ENCODE measurements around the gene FAM83F.

The FAM83F gene

GRCh38 chr22:39958009-39958711, 36.6 kb upstream of the FAM83F start:
- peak overlapping the region; percentile 67 for H3K27ac Mint-ChIP-seq

GRCh38 chr22:39958949-39959639, 35.7 kb upstream of the FAM83F start:
- no peak for DNase-seq (ENCODE audit: low spot score)
- Mint-ChIP-seq H3K4me1 (ENCODE audit: low read depth) (peaks cover 69% of the 10 kb centered on the region), H3K9me3 (no peaks in the 10 kb centered on the region), H3K27ac (peak overlapping the region; percentile 64), H3K4me3 (peak overlapping the region; percentile 17), H3K36me3 (ENCODE audit: low read depth) (peaks cover 84% of the 10 kb centered on the region), H3K27me3 (ENCODE audit: low read depth) (no peaks in the 10 kb centered on the region)

More at GRCh38 chr22:39958009-39958711, 36.6 kb upstream of the FAM83F start:
- Mint-ChIP-seq H3K9me3 (no peaks in the 10 kb centered on the region), H3K36me3 (ENCODE audit: low read depth) (peaks cover 86% of the 10 kb centered on the region), H3K4me1 (ENCODE audit: low read depth) (peaks cover 76% of the 10 kb centered on the region), H3K4me3 (peak overlapping the region; percentile 33), H3K27me3 (ENCODE audit: low read depth) (no peaks in the 10 kb centered on the region)
- no peak for DNase-seq (ENCODE audit: low spot score)

GRCh38 chr22:39959640-39960447, 34.9 kb upstream of the FAM83F start, which contains the start of gene TMA7B:
Gene TMA7B, plus strand, starts transcription at chr22:39960397. Its CDS starts 3,978 bp downstream, at chr22:39964375.
- Mint-ChIP-seq H3K4me1 (ENCODE audit: low read depth) (peaks cover 65% of the 10 kb centered on the region), H3K27ac (peak within 1 kb of the TSS; percentile 77), H3K36me3 (ENCODE audit: low read depth) (peaks cover 86% of the 10 kb centered on the region), H3K27me3 (ENCODE audit: low read depth) (no peaks in the 10 kb centered on the region), H3K4me3 (peak within 1 kb of the TSS; percentile 70), H3K9me3 (no peaks in the 10 kb centered on the region)
- DNase-seq (ENCODE audit: low spot score), result no peak

GRCh38 chr22:39960791-39961746, 33.7 kb upstream of the FAM83F start:
- Mint-ChIP-seq H3K4me1 (ENCODE audit: low read depth) (peaks cover 58% of the 10 kb centered on the region), H3K4me3 (peak overlapping the region; percentile 70), H3K27me3 (ENCODE audit: low read depth) (no peaks in the 10 kb centered on the region), H3K36me3 (ENCODE audit: low read depth) (peaks cover 85% of the 10 kb centered on the region), H3K27ac (peak overlapping the region; percentile 77), H3K9me3 (no peaks in the 10 kb centered on the region)
- DNase-seq (ENCODE audit: low spot score), result peak; percentile 87

GRCh38 chr22:39962071-39962470, 32.7 kb upstream of the FAM83F start:
- peaks cover 54% of the 10 kb centered on the region for H3K4me1 Mint-ChIP-seq (ENCODE audit: low read depth)
- no peaks in the 10 kb centered on the region for H3K9me3 Mint-ChIP-seq
- peaks cover 89% of the 10 kb centered on the region for H3K36me3 Mint-ChIP-seq (ENCODE audit: low read depth)
- H3K27me3 Mint-ChIP-seq (ENCODE audit: low read depth), result no peaks in the 10 kb centered on the region
- peak overlapping the region; percentile 70 for H3K4me3 Mint-ChIP-seq
- peak overlapping the region; percentile 77 for H3K27ac Mint-ChIP-seq
- no peak for DNase-seq (ENCODE audit: low spot score)

GRCh38 chr22:39965748-39966147, 29.0 kb upstream of the FAM83F start:
- Mint-ChIP-seq H3K27me3 (ENCODE audit: low read depth) (no peaks in the 10 kb centered on the region), H3K9me3 (no peaks in the 10 kb centered on the region), H3K4me1 (ENCODE audit: low read depth) (peaks cover 20% of the 10 kb centered on the region), H3K27ac (peak overlapping the region; percentile 16), H3K36me3 (ENCODE audit: low read depth) (peaks cover 81% of the 10 kb centered on the region), H3K4me3 (no peak overlapping the region)
- DNase-seq (ENCODE audit: low spot score), result no peak

- Mint-ChIP-seq H3K4me3 (no peak overlapping the region), H3K27ac (no peak overlapping the region), H3K4me1 (ENCODE audit: low read depth) (peaks cover 12% of the 10 kb centered on the region), H3K36me3 (ENCODE audit: low read depth) (peaks cover 82% of the 10 kb centered on the region), H3K27me3 (ENCODE audit: low read depth) (no peaks in the 10 kb centered on the region), H3K9me3 (no peaks in the 10 kb centered on the region)
- DNase-seq (ENCODE audit: low spot score), result no peak
Measured at GRCh38 chr22:39966470-39966869, 28.3 kb upstream of the FAM83F start.

- H3K4me1 Mint-ChIP-seq (ENCODE audit: low read depth), result peaks cover 7% of the 10 kb centered on the region
- no peak for DNase-seq (ENCODE audit: low spot score)
- H3K9me3 Mint-ChIP-seq, result no peaks in the 10 kb centered on the region
- H3K4me3 Mint-ChIP-seq, result no peak overlapping the region
- peaks cover 83% of the 10 kb centered on the region for H3K36me3 Mint-ChIP-seq (ENCODE audit: low read depth)
- H3K27me3 Mint-ChIP-seq (ENCODE audit: low read depth), result no peaks in the 10 kb centered on the region
- no peak overlapping the region for H3K27ac Mint-ChIP-seq
Measured at GRCh38 chr22:39967103-39967829, 27.5 kb upstream of the FAM83F start.

GRCh38 chr22:39967996-39968972, 26.5 kb upstream of the FAM83F start:
- DNase-seq (ENCODE audit: low spot score), result no peak
- no peak overlapping the region for H3K27ac Mint-ChIP-seq
- H3K27me3 Mint-ChIP-seq (ENCODE audit: low read depth), result no peaks in the 10 kb centered on the region
- H3K9me3 Mint-ChIP-seq, result no peaks in the 10 kb centered on the region
- peaks cover 5% of the 10 kb centered on the region for H3K4me1 Mint-ChIP-seq (ENCODE audit: low read depth)
- peaks cover 87% of the 10 kb centered on the region for H3K36me3 Mint-ChIP-seq (ENCODE audit: low read depth)
- no peak overlapping the region for H3K4me3 Mint-ChIP-seq

GRCh38 chr22:39970742-39971141, 24.0 kb upstream of the FAM83F start:
- no peak overlapping the region for H3K27ac Mint-ChIP-seq
- no peak overlapping the region for H3K4me3 Mint-ChIP-seq
- no peaks in the 10 kb centered on the region for H3K9me3 Mint-ChIP-seq
- peaks cover 79% of the 10 kb centered on the region for H3K36me3 Mint-ChIP-seq (ENCODE audit: low read depth)
- DNase-seq (ENCODE audit: low spot score), result no peak
- H3K27me3 Mint-ChIP-seq (ENCODE audit: low read depth), result no peaks in the 10 kb centered on the region
- peaks cover 2% of the 10 kb centered on the region for H3K4me1 Mint-ChIP-seq (ENCODE audit: low read depth)

- peaks cover 77% of the 10 kb centered on the region for H3K36me3 Mint-ChIP-seq (ENCODE audit: low read depth)
- DNase-seq (ENCODE audit: low spot score), result no peak
- H3K27ac Mint-ChIP-seq, result peak overlapping the region; percentile 56
- H3K9me3 Mint-ChIP-seq, result no peaks in the 10 kb centered on the region
- no peaks in the 10 kb centered on the region for H3K27me3 Mint-ChIP-seq (ENCODE audit: low read depth)
- no peaks in the 10 kb centered on the region for H3K4me1 Mint-ChIP-seq (ENCODE audit: low read depth)
- no peak overlapping the region for H3K4me3 Mint-ChIP-seq
Measured at GRCh38 chr22:39972641-39973040, 22.1 kb upstream of the FAM83F start.

GRCh38 chr22:39973656-39974055, 21.1 kb upstream of the FAM83F start:
- Mint-ChIP-seq H3K4me1 (ENCODE audit: low read depth) (no peaks in the 10 kb centered on the region), H3K4me3 (no peak overlapping the region), H3K9me3 (no peaks in the 10 kb centered on the region), H3K27ac (no peak overlapping the region), H3K27me3 (ENCODE audit: low read depth) (no peaks in the 10 kb centered on the region), H3K36me3 (ENCODE audit: low read depth) (peaks cover 76% of the 10 kb centered on the region)
- DNase-seq (ENCODE audit: low spot score), result no peak
